Measurements from ENCODE around the gene AFG1L. TPM values are rescaled to one million over a fixed set of nuclear protein-coding genes. Genes with fewer than 3 reads are reported as not detected.

The AFG1L gene
- total RNA-seq, 3 donors from 2014 or later (not counting 1 experiment from before 2014, with no cell fraction given): 4.8 to 9.2 (median 5.2) TPM

GRCh38 chr6:108348655-108349349 lies 53.9 kb downstream of the AFG1L start:
- TF ChIP-seq CTCF (IDR thresholded peaks at IDR 0.05): no peak
- H3K36me3 ChIP-seq (ENCODE audit: control insufficient read depth, insufficient read depth, low read length): no peaks in the 10 kb centered on the region
- 57% methylated on average over 5 of the region's 5 CpGs for WGBS (ENCODE audit: insufficient coverage)
- no peak overlapping the region for H3K4me3 ChIP-seq (ENCODE audit: low read length)
- peak in 1 of 2 donors; percentile 3 for DNase-seq
- H3K27ac ChIP-seq (ENCODE audit: low read length): peak overlapping the region; percentile 63
- intact Hi-C loops (cut with micrococcal nuclease): no loop called here
- no peaks in the 10 kb centered on the region for H3K9me3 ChIP-seq (ENCODE audit: control insufficient read depth, insufficient read depth, low read length)
- ATAC-seq: peak in 1 of 3 donors; percentile 45
- no peaks in the 10 kb centered on the region for H3K27me3 ChIP-seq (ENCODE audit: control insufficient read depth, insufficient read depth, low read length)
- Mint-ChIP-seq H3K27ac (no peak overlapping the region), H3K4me1 (peaks cover 7 to 8% of the 10 kb centered on the region in 2 donors), H3K9me3 (no peaks in the 10 kb centered on the region), H3K4me3 (no peak overlapping the region), H3K27me3 (ENCODE audit: low read depth in 2 of 2) (no peaks in the 10 kb centered on the region), H3K36me3 (no peaks in the 10 kb centered on the region)
- peaks cover 9% of the 10 kb centered on the region for H3K4me1 ChIP-seq (ENCODE audit: control insufficient read depth, insufficient read depth, low read length)

- H3K36me3 Mint-ChIP-seq: no peaks in the 10 kb centered on the region
- H3K9me3 Mint-ChIP-seq: no peaks in the 10 kb centered on the region
- no CpG with 5 or more reads among the region's 1 CpG for WGBS (ENCODE audit: insufficient coverage)
- DNase-seq: no peak
- H3K27me3 Mint-ChIP-seq (ENCODE audit: low read depth in 2 of 2): no peaks in the 10 kb centered on the region
- ATAC-seq: no peak
- TF ChIP-seq CTCF (IDR thresholded peaks at IDR 0.05): no peak
- H3K27ac Mint-ChIP-seq: no peak overlapping the region
- peaks cover 7 to 8% of the 10 kb centered on the region in 2 donors for H3K4me1 Mint-ChIP-seq
- no peak overlapping the region for H3K4me3 Mint-ChIP-seq
- Histone ChIP-seq H3K27me3 (ENCODE audit: control insufficient read depth, insufficient read depth, low read length) (no peaks in the 10 kb centered on the region), H3K27ac (ENCODE audit: low read length) (no peak overlapping the region), H3K4me3 (ENCODE audit: low read length) (no peak overlapping the region), H3K4me1 (ENCODE audit: control insufficient read depth, insufficient read depth, low read length) (peaks cover 9% of the 10 kb centered on the region), H3K9me3 (ENCODE audit: control insufficient read depth, insufficient read depth, low read length) (no peaks in the 10 kb centered on the region), H3K36me3 (ENCODE audit: control insufficient read depth, insufficient read depth, low read length) (no peaks in the 10 kb centered on the region)
- intact Hi-C loops (cut with micrococcal nuclease): no loop called here
Observed at GRCh38 chr6:108350528-108350927, 55.7 kb downstream of the AFG1L start.

- H3K27ac ChIP-seq (ENCODE audit: low read length): no peak overlapping the region
- peaks cover under 1 to 2% of the 10 kb centered on the region in 2 donors for H3K4me1 Mint-ChIP-seq
- no peak overlapping the region for H3K4me3 ChIP-seq (ENCODE audit: low read length)
- H3K9me3 Mint-ChIP-seq: no peaks in the 10 kb centered on the region
- no peaks in the 10 kb centered on the region for H3K36me3 Mint-ChIP-seq
- H3K27me3 Mint-ChIP-seq (ENCODE audit: low read depth in 2 of 2): no peaks in the 10 kb centered on the region
- peaks cover 9% of the 10 kb centered on the region for H3K4me1 ChIP-seq (ENCODE audit: control insufficient read depth, insufficient read depth, low read length)
- no peak for TF ChIP-seq CTCF (IDR thresholded peaks at IDR 0.05)
- no peaks in the 10 kb centered on the region for H3K9me3 ChIP-seq (ENCODE audit: control insufficient read depth, insufficient read depth, low read length)
- H3K27ac Mint-ChIP-seq: no peak overlapping the region
- no peak for ATAC-seq
- H3K4me3 Mint-ChIP-seq: no peak overlapping the region
- intact Hi-C loops (cut with micrococcal nuclease): no loop called here
- H3K36me3 ChIP-seq (ENCODE audit: control insufficient read depth, insufficient read depth, low read length): no peaks in the 10 kb centered on the region
- DNase-seq: no peak
- H3K27me3 ChIP-seq (ENCODE audit: control insufficient read depth, insufficient read depth, low read length): no peaks in the 10 kb centered on the region
- WGBS (ENCODE audit: insufficient coverage): 100% methylated on average over 1 of the region's 1 CpG
Observed at GRCh38 chr6:108353853-108354252, 59.0 kb downstream of the AFG1L start.

- Histone ChIP-seq H3K4me1 (ENCODE audit: control insufficient read depth, insufficient read depth, low read length) (no peaks in the 10 kb centered on the region), H3K4me3 (ENCODE audit: low read length) (no peak overlapping the region), H3K36me3 (ENCODE audit: control insufficient read depth, insufficient read depth, low read length) (no peaks in the 10 kb centered on the region), H3K9me3 (ENCODE audit: control insufficient read depth, insufficient read depth, low read length) (no peaks in the 10 kb centered on the region), H3K27me3 (ENCODE audit: control insufficient read depth, insufficient read depth, low read length) (no peaks in the 10 kb centered on the region), H3K27ac (ENCODE audit: low read length) (no peak overlapping the region)
- no peak for TF ChIP-seq CTCF (IDR thresholded peaks at IDR 0.05)
- H3K9me3 Mint-ChIP-seq: no peaks in the 10 kb centered on the region
- DNase-seq (no peak), ATAC-seq (no peak)
- intact Hi-C loops (cut with micrococcal nuclease): no loop called here
- WGBS (ENCODE audit: insufficient coverage): 100% methylated on average over 1 of the region's 2 CpGs
- no peaks in the 10 kb centered on the region for H3K4me1 Mint-ChIP-seq
- no peak overlapping the region for H3K27ac Mint-ChIP-seq
- no peaks in the 10 kb centered on the region for H3K27me3 Mint-ChIP-seq (ENCODE audit: low read depth in 2 of 2)
- no peaks in the 10 kb centered on the region for H3K36me3 Mint-ChIP-seq
- no peak overlapping the region for H3K4me3 Mint-ChIP-seq
Observed at GRCh38 chr6:108355120-108355519, 60.3 kb downstream of the AFG1L start.
